K562 (cell line): Measurements from ENCODE around the gene LSM12. TPM values are rescaled to one million over a fixed set of nuclear protein-coding genes. Genes with fewer than 3 reads are reported as not detected.

Experiments used
- CBFA2T2 ChIP-seq: fragments of 450-650 bp; conservative IDR thresholded peaks from 2 replicates; pipeline ENCODE4 v1.6.1; 2017; ENCODE audit warnings: mild to moderate bottlenecking
- CREB5 ChIP-seq: fragments of 250-450 bp; sonication (Bioruptor Pico); IDR thresholded peaks from 2 replicates; pipeline ENCODE4 v1.5.0; 2020; ENCODE audit warnings: mild to moderate bottlenecking
- HDAC8 ChIP-seq: fragments of 450-650 bp; IDR thresholded peaks from 2 replicates; pipeline ENCODE4 v1.6.1; 2016; ENCODE audit warnings: mild to moderate bottlenecking, missing genetic modification characterization, moderate library complexity, missing compliant biosample characterization
- JUND ChIP-seq, 2 experiments: IDR thresholded peaks; 2 replicates in 1 of 2; 3 replicates in 1 of 2; pipeline ENCODE4 v1.6.1; 2011; ENCODE audit warnings: borderline replicate concordance in 2 of 2, low read depth in 2 of 2, low read length in 2 of 2, improper control_type of control experiment in 1 of 2, missing biosample characterization in 1 of 2, missing genetic modification characterization in 1 of 2, missing genetic modification reagents in 1 of 2
- NFE2 ChIP-seq: IDR thresholded peaks from 2 replicates; pipeline ENCODE4 v1.6.1; 2014; ENCODE audit warnings: antibody characterized with exemption, low read depth
- PBX2 ChIP-seq, 2 experiments: IDR thresholded peaks in 1 of 2; conservative IDR thresholded peaks in 1 of 2; 2 replicates each; pipeline ENCODE4 v1.6.1; 2016; ENCODE audit warnings: low read depth in 2 of 2, mild to moderate bottlenecking in 1 of 2, missing compliant biosample characterization in 1 of 2, missing genetic modification characterization in 1 of 2, moderate library complexity in 1 of 2
- SIX5 ChIP-seq, 2 experiments: IDR thresholded peaks; 2 replicates each; pipeline ENCODE4 v1.6.1; 2011; ENCODE audit warnings: low read length in 2 of 2, borderline replicate concordance in 1 of 2, low read depth in 1 of 2, mild to moderate bottlenecking in 1 of 2, moderate library complexity in 1 of 2; ENCODE audit not compliant: insufficient read depth in 1 of 2
- TCF15 ChIP-seq: fragments of 250-450 bp; sonication (Bioruptor Pico); IDR thresholded peaks from 2 replicates; pipeline ENCODE4 v1.8.0; 2022; ENCODE audit warnings: moderate library complexity, mild to moderate bottlenecking, inconsistent platforms
- TCF7 ChIP-seq: sonication (generic); IDR thresholded peaks from 2 replicates; pipeline ENCODE4 v1.6.1; 2016; ENCODE audit warnings: antibody characterized with exemption, borderline replicate concordance
- THRAP3 ChIP-seq: fragments of 450-650 bp; IDR thresholded peaks from 2 replicates; pipeline ENCODE4 v1.6.1; 2016; ENCODE audit warnings: mild to moderate bottlenecking, inconsistent platforms, borderline replicate concordance
- ZBTB2 ChIP-seq: fragments of 450-650 bp; IDR thresholded peaks from 2 replicates; pipeline ENCODE4 v1.6.1; 2016; ENCODE audit warnings: antibody characterized with exemption
- ZBTB49 ChIP-seq: sonication (generic); formaldehyde crosslinking; IDR thresholded peaks from 2 replicates; pipeline ENCODE4 v1.8.0; 2022; ENCODE audit warnings: missing genetic modification reagents, mild to moderate bottlenecking, borderline replicate concordance
- ZNF384 ChIP-seq: IDR thresholded peaks from 2 replicates; pipeline ENCODE4 v1.6.1; 2012; ENCODE audit warnings: low read depth, low read length, improper control_type of control experiment
- polyA plus RNA-seq, 8 experiments: library from polyadenylated mRNA; depleted of rRNA in 4 of 8; stranded (reverse) in 5 of 8; unstranded in 3 of 8; fragments of >200 nt; fragmentation: Nextera tagmentation in 2 of 8; fragmentation: Illumina TruSeq in 1 of 8; extraction: Ambion mirVana in 2 of 8; extraction: Trizol in 1 of 8; gene quantifications; 2 replicates each; pipeline versions ENCODE4 v1.2.1 to v1.2.3, GENCODE V29; 2011 to 2014; ENCODE audit warnings: inconsistent platforms in 1 of 8, missing spikeins in 1 of 8
- total RNA-seq, 7 experiments: library from RNA; depleted of rRNA in 6 of 7; stranded (reverse); fragments of >200 nt in 6 of 7; fragmentation: Illumina TruSeq in 2 of 7; extraction: Trizol in 2 of 7; gene quantifications; 2 replicates each; pipeline versions ENCODE4 v1.2.1 to v1.2.3, GENCODE V29; 2011 to 2021; ENCODE audit warnings: low replicate concordance in 1 of 7
- TF ChIP-seq, protein P1 (sequence below): fragments of 450-650 bp; IDR thresholded peaks from 2 replicates; pipeline ENCODE4 v1.6.1; 2016; ENCODE audit warnings: mild to moderate bottlenecking

LSM12 gene
- total and polyA plus RNA-seq, 9 of the 15 experiments (the other 6 are each of a cell fraction or from before 2014, with no cell fraction given) = 53.0 to 258 (median 89.3) TPM

DNA sequence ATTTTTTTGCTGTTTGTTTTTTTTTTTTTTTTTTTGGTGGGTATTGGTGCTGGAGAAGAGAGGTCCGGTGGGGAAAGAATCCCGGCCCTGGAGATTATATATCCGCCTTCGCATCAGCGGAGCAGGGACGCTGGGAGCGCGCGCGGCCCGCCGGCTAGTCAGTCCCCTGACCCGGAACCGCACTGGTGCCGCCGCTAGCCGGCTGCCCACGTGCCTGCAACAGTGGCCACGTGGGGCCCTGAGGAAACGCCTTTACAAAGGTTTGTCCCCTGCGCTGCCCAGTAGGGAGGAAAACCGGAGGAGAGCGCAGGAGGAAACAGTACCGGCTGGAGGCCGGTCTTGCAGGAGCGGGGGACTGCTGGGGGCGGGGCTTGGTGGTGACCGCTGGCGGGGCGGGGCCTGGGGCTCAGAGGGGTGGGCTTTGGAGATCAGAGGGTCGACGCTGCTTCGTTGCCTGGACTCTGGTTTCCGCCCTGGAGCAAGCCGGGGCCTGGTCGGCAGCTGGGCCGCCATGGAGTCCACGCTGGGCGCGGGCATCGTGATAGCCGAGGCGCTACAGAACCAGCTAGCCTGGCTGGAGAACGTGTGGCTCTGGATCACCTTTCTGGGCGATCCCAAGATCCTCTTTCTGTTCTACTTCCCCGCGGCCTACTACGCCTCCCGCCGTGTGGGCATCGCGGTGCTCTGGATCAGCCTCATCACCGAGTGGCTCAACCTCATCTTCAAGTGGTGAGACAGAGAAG lies 4.2 kb upstream of the LSM12 start, which contains the start of gene G6PC3 (continued):
- no peak for TF ChIP-seq CREB5 (CRISPR knock-in tag)
- TF ChIP-seq ZBTB2 = no peak
- TF ChIP-seq PBX2 (CRISPR knock-in tag; IDR thresholded peaks at IDR 0.05; ENCODE audit: low read depth) = no peak
- TF ChIP-seq PBX2 (tag; conservative IDR thresholded peaks at IDR 0.05; ENCODE audit: low read depth) = no peak
- no peak for TF ChIP-seq HDAC8
- peak; percentile 82 for TF ChIP-seq CBFA2T2
- TF ChIP-seq NFE2 = no peak
- TF ChIP-seq ZBTB49 = no peak
- no peak for TF ChIP-seq TCF15 (CRISPR knock-in tag)
- peak; percentile 77 for TF ChIP-seq JUND (IDR thresholded peaks at IDR 0.05; ENCODE audit: borderline replicate concordance, low read depth, low read length)
- peak; percentile 48; the same call in 1 of the 3 replicates for TF ChIP-seq JUND (tag; IDR thresholded peaks at IDR 0.05; ENCODE audit: borderline replicate concordance, low read depth, low read length)
- TF ChIP-seq, protein P1, sequence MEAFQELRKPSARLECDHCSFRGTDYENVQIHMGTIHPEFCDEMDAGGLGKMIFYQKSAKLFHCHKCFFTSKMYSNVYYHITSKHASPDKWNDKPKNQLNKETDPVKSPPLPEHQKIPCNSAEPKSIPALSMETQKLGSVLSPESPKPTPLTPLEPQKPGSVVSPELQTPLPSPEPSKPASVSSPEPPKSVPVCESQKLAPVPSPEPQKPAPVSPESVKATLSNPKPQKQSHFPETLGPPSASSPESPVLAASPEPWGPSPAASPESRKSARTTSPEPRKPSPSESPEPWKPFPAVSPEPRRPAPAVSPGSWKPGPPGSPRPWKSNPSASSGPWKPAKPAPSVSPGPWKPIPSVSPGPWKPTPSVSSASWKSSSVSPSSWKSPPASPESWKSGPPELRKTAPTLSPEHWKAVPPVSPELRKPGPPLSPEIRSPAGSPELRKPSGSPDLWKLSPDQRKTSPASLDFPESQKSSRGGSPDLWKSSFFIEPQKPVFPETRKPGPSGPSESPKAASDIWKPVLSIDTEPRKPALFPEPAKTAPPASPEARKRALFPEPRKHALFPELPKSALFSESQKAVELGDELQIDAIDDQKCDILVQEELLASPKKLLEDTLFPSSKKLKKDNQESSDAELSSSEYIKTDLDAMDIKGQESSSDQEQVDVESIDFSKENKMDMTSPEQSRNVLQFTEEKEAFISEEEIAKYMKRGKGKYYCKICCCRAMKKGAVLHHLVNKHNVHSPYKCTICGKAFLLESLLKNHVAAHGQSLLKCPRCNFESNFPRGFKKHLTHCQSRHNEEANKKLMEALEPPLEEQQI = no peak
- TF ChIP-seq SIX5 (IDR thresholded peaks at IDR 0.05; ENCODE audit: borderline replicate concordance in 1 of 2, insufficient read depth in 1 of 2, low read depth in 1 of 2, low read length in 2 of 2) = 0 out of 4 replicates have a peak, but pooled peaks have one; percentile 2 to 13
- TF ChIP-seq THRAP3 = no peak
- 0 out of 2 replicates have a peak, but pooled peaks have one; percentile 66 for TF ChIP-seq TCF7
- peak; percentile 78 for TF ChIP-seq ZNF384
